SU-DHL-6 (cell line): ENCODE measurements around the gene RGS6.

Experiments used
- EZH2phosphoT487 ChIP-seq: fragments of 200-600 bp; sonication (generic), shearing (Covaris generic); conservative IDR thresholded peaks from 2 replicates; pipeline ENCODE4 v1.6.1; 2018; ENCODE audit warnings: mild to moderate bottlenecking, antibody characterized with exemption, low read length, moderate library complexity, mixed read lengths
- TF ChIP-seq, protein P1 (sequence below): fragments of 200-600 bp; sonication (generic); IDR thresholded peaks from one replicate; pipeline ENCODE4 v1.5.1; 2017; ENCODE audit warnings: antibody characterized with exemption, mild to moderate bottlenecking, low read length, moderate library complexity; ENCODE audit not compliant: insufficient read depth, poor library complexity, severe bottlenecking

DNA sequence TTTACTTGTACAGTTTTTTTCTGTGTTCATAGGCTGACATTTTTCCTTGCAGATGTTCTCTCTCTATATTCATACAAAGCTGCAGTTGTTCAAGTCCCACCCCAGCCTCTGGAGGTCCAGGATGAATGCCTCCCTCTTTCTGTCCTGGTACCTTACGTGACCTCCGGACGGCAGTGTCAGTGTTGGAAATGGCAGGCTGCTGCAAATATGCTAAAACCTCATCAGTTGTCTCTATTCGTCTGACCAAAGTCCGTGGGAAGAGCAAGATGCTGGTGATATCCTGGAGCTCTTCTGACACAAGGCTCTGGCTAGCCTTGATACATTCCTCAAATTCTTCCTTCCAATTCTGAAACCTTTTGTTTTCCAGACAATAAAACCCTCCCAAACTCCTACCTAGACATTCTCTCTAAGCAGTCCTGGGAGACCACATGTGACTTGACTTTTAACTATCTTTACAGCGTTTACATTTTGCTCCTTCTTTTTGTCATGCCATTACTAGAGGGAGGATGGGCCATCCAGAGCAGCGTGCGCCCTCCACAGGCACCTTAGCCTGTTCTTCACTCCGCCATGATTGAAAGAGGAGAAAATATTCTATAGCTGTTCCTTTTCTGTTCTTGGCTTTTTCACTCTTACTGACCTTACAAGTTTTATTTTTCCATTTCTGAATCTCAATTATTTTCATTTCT lies 143.6 kb downstream of the RGS6 start:
- TF ChIP-seq, protein P1, sequence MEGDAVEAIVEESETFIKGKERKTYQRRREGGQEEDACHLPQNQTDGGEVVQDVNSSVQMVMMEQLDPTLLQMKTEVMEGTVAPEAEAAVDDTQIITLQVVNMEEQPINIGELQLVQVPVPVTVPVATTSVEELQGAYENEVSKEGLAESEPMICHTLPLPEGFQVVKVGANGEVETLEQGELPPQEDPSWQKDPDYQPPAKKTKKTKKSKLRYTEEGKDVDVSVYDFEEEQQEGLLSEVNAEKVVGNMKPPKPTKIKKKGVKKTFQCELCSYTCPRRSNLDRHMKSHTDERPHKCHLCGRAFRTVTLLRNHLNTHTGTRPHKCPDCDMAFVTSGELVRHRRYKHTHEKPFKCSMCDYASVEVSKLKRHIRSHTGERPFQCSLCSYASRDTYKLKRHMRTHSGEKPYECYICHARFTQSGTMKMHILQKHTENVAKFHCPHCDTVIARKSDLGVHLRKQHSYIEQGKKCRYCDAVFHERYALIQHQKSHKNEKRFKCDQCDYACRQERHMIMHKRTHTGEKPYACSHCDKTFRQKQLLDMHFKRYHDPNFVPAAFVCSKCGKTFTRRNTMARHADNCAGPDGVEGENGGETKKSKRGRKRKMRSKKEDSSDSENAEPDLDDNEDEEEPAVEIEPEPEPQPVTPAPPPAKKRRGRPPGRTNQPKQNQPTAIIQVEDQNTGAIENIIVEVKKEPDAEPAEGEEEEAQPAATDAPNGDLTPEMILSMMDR, result no peak
- no peak for TF ChIP-seq EZH2phosphoT487
